Aorta (tissue), 5 donors: Measurements from ENCODE around the gene KDM2B. TPM values are rescaled to one million over a fixed set of nuclear protein-coding genes. Genes with fewer than 3 reads are reported as not detected.

Source experiments
- ATAC-seq: fragments of 200-7000 bp; cut with Tn5 transposase; one replicate; pipeline ENCODE4 v1.9.1; 2022; ENCODE audit warnings: moderate library complexity; ENCODE audit not compliant: low FRiP score
- DNase-seq, 2 donors: peaks; one replicate each; pipeline ENCODE4 v3.0.0-alpha.2; 2020
- H3K27ac ChIP-seq, 2 donors: one replicate each; pipeline ENCODE4 v1.5.1; 2013; ENCODE audit warnings: low read length in 2 of 2, mild to moderate bottlenecking in 2 of 2, moderate library complexity in 2 of 2, control low read depth in 1 of 2, inconsistent platforms in 1 of 2, low read depth in 1 of 2
- H3K27me3 ChIP-seq, 2 donors: one replicate each; pipeline ENCODE4 v1.6.1; 2013; ENCODE audit warnings: control low read depth in 1 of 2, low read length in 1 of 2, mild to moderate bottlenecking in 1 of 2, moderate library complexity in 1 of 2; ENCODE audit not compliant: insufficient read depth in 2 of 2, control insufficient read depth in 1 of 2
- H3K36me3 ChIP-seq, 2 donors: one replicate each; pipeline ENCODE4 v1.6.1; 2013; ENCODE audit warnings: control low read depth in 1 of 2, low read length in 1 of 2, mild to moderate bottlenecking in 1 of 2; ENCODE audit not compliant: insufficient read depth in 2 of 2, control insufficient read depth in 1 of 2
- H3K4me1 ChIP-seq, 2 donors: one replicate each; pipeline ENCODE4 v1.6.1; 2013; ENCODE audit warnings: low read length in 2 of 2, control low read depth in 1 of 2, mild to moderate bottlenecking in 1 of 2, moderate library complexity in 1 of 2; ENCODE audit not compliant: insufficient read depth in 2 of 2, control insufficient read depth in 1 of 2
- H3K4me3 ChIP-seq, 2 donors: one replicate each; pipeline ENCODE4 v1.5.1; 2013; ENCODE audit warnings: low read length in 2 of 2, control low read depth in 1 of 2, mild to moderate bottlenecking in 1 of 2
- H3K9me3 ChIP-seq: one replicate; pipeline ENCODE4 v1.6.1; 2013; ENCODE audit warnings: mild to moderate bottlenecking, low read length; ENCODE audit not compliant: control insufficient read depth
- WGBS, 2 donors: extraction: QIAGEN DNeasy Blood & Tissue Kit; methylation state at CpG; one replicate each; pipeline ENCODE4 v1.1.7; 2013; 5-methylcytosine and 5-hydroxymethylcytosine counted together
- intact Hi-C, 2 donors: fragments of 100-400 bp; cut with DNase I; formaldehyde crosslinking; loops; one replicate each; pipeline versions ENCODE4 v1.14.2 to v1.15.0; 2022
- polyA plus RNA-seq, 2 donors: library from polyadenylated mRNA; stranded (reverse); fragments of 200-250 nt; gene quantifications; one replicate each; pipeline ENCODE4 v1.2.3, GENCODE V29; 2013
- total RNA-seq, 2 donors: library from RNA; stranded (reverse); fragmentation: NEBNext Ultra II Directional; extraction: Animal tissue kit (Norgen Biotek cat#: 25700); gene quantifications; one replicate each; pipeline ENCODE4 v1.2.1, GENCODE V29; 2021
- donor health status: healthy with polysubstance abuse.
- donor health status: Bipolar disorder and iron deficiency.
- donor health status: DM: no; HTN: no; CAD: no.
- donor health status: DM: no; HTN: no; CAD: no.
- donor health status: DM: yes; HTN: yes; CAD: no.

Gene KDM2B
- total and polyA plus RNA-seq, 4 donors: 8.0 to 28.0 (median 14.3) TPM

DNA sequence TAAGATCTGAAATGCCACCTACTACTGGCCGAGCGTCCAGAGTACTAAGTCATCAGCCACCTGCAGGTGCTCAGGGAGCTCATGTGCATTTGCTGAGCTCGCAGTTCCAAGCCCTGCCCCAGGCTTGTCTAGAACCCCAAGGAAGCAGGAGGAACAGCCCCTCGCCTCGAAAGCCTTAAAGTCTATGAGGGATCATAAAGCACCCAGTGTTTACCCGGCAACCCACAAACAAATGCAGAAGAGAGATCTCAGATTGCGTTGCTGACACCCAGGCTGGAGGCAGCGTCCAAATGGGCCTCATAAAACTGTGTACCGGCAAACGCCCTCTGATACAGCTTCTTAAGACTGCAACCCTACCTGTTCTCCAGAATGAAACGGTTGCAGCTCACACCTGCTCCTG, 6.8 kb downstream of the KDM2B start:
- Histone ChIP-seq H3K9me3 (no peaks in the 10 kb centered on the region), H3K36me3 (no peaks in the 10 kb centered on the region), H3K4me1 (peaks cover 0 to 6% of the 10 kb centered on the region in 2 donors), H3K27ac (no peak overlapping the region), H3K4me3 (no peak overlapping the region), H3K27me3 (no peaks in the 10 kb centered on the region)
- 93 to 94% methylated on average over 11 of the region's 11 CpGs for WGBS, 2 donors
- ATAC-seq (no peak), DNase-seq (no peak)
- intact Hi-C loops: no loop called here

- WGBS, 2 donors: 94 to 95% methylated on average over 9 of the region's 9 CpGs
- DNase-seq: no peak
- H3K27me3 ChIP-seq: no peaks in the 10 kb centered on the region
- H3K36me3 ChIP-seq: no peaks in the 10 kb centered on the region
- H3K27ac ChIP-seq: no peak overlapping the region
- no peaks in the 10 kb centered on the region for H3K9me3 ChIP-seq
- H3K4me3 ChIP-seq: no peak overlapping the region
- intact Hi-C loops: no loop called here
- ATAC-seq: no peak
- H3K4me1 ChIP-seq: peaks cover 0 to 6% of the 10 kb centered on the region in 2 donors
These were observed 8.9 kb downstream of the KDM2B start for GRCh38 chr12:121571920-121572319.

- WGBS, 2 donors: 78 to 85% methylated on average over 5 of the region's 5 CpGs
- no peaks in the 10 kb centered on the region for H3K27me3 ChIP-seq
These were observed 10.1 kb downstream of the KDM2B start for GRCh38 chr12:121570467-121571283.

DNA sequence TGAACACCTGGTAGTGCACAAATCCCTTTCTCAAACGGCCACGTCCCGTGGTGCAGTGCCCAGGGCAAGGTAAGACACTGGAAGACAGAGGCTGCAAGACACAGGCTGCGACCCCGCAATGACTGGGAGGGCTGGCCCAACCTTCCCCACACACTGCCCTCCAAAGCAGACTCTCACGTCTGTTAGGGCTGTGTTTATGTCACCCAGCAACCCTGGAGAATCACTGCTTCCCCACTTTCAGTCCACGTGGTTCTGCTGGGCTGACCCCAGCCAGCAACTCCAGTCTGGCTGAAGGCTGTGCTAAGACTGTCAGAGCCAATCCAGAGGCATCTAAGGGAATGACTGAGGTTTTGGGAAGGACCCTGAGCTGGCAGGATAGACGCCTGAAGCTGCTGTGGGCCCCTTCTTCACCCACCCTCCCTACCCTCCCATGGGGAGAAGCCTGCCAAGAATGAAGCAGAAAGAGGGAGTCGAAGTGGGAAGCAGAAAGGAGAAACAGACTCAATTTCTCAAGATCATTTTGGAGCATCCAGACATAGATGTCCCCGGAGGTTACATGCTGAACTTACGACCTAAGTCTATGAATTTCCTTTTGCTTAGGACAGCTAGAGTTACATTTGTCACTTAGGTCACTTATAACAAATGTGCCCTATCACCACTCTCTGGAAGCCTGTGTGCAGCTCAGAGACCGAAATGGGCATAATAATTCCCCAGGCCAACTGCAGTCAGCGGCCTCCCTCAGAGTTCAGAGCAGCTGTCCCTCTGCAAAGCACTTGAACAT, 11.7 kb downstream of the KDM2B start:
- Histone ChIP-seq H3K4me1 (no peaks in the 10 kb centered on the region), H3K27ac (no peak overlapping the region), H3K9me3 (no peaks in the 10 kb centered on the region), H3K27me3 (no peaks in the 10 kb centered on the region), H3K4me3 (no peak overlapping the region), H3K36me3 (no peaks in the 10 kb centered on the region)
- ATAC-seq: peak; percentile 75
- 24 to 25% methylated on average over 13 of the region's 13 CpGs for WGBS, 2 donors
- intact Hi-C loops: no loop called here
- DNase-seq: peak in 1 of 2 donors; percentile 79

More at GRCh38 chr12:121570467-121571283, 10.1 kb downstream of the KDM2B start:
- H3K9me3 ChIP-seq: no peaks in the 10 kb centered on the region
- no peaks in the 10 kb centered on the region for H3K36me3 ChIP-seq
- no peak overlapping the region for H3K4me3 ChIP-seq
- no peak overlapping the region for H3K27ac ChIP-seq
- DNase-seq (no peak), ATAC-seq (no peak)
- intact Hi-C loops: no loop called here
- H3K4me1 ChIP-seq: no peaks in the 10 kb centered on the region

DNA sequence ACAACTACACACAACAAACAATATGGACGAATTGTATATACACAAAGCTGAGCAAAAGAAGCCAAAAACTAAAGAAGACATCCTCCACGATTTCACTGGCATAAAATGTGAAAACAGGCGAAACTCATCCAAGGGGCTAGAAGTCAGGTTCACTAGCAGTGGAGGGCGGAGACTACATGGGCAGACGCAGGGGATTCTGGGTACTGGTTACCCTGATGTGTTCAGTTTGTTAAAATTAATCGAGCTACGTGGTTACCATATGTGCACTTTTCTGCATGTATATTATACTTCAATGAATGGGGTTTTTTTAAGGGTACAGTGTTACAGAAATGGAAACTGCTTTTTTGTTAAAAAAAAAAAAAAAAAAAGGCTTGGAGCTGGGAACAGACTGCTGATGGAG, 12.3 kb downstream of the KDM2B start:
- WGBS, 2 donors: 61 to 70% methylated on average over 7 of the region's 7 CpGs
- no peak for ATAC-seq
- H3K4me3 ChIP-seq: no peak overlapping the region
- H3K36me3 ChIP-seq: no peaks in the 10 kb centered on the region
- H3K27me3 ChIP-seq: no peaks in the 10 kb centered on the region
- intact Hi-C loops: no loop called here
- no peak overlapping the region for H3K27ac ChIP-seq
- H3K4me1 ChIP-seq: no peaks in the 10 kb centered on the region
- H3K9me3 ChIP-seq: no peaks in the 10 kb centered on the region
- no peak for DNase-seq

DNA sequence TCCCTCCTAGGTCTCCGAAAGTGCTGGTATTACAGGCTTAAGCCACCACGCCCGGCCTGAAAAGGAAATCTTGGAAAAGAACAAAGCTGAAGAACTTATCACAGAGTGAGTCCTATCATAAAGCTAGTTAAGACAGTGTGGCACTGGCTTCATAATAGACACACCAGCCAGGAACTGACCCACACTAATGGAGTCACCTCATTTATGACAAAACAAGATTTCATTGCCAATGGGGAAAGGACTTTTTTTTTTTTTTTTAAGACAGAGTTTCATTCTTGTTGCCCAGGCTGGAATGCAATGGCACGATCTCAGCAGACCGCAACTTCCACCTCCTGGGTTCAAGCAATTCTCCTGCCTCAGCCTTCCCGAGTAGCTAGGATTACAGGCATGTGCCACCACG, 15.7 kb downstream of the KDM2B start:
- ATAC-seq (no peak), DNase-seq (peak in 1 of 2 donors; percentile 40)
- no peaks in the 10 kb centered on the region for H3K27me3 ChIP-seq
- H3K4me1 ChIP-seq: no peaks in the 10 kb centered on the region
- no peak overlapping the region for H3K27ac ChIP-seq
- WGBS, 2 donors: 84 to 87% methylated on average over 7 of the region's 7 CpGs
- intact Hi-C loops: no loop called here
- H3K4me3 ChIP-seq: no peak overlapping the region
- H3K36me3 ChIP-seq: no peaks in the 10 kb centered on the region
- no peaks in the 10 kb centered on the region for H3K9me3 ChIP-seq

GRCh38 chr12:121562488-121562887, 18.3 kb downstream of the KDM2B start:
- 94 to 96% methylated on average over 1 of the region's 1 CpG for WGBS, 2 donors
- no peak overlapping the region for H3K27ac ChIP-seq
- no peak overlapping the region for H3K4me3 ChIP-seq
- DNase-seq (no peak), ATAC-seq (no peak)
- H3K27me3 ChIP-seq: no peaks in the 10 kb centered on the region
- intact Hi-C loops: no loop called here
- H3K9me3 ChIP-seq: no peaks in the 10 kb centered on the region
- H3K36me3 ChIP-seq: no peaks in the 10 kb centered on the region
- H3K4me1 ChIP-seq: no peaks in the 10 kb centered on the region

- no peaks in the 10 kb centered on the region for H3K9me3 ChIP-seq
- WGBS, 2 donors: 84 to 85% methylated on average over 16 of the region's 16 CpGs
- ATAC-seq (no peak), DNase-seq (no peak)
- H3K36me3 ChIP-seq: no peaks in the 10 kb centered on the region
- no peak overlapping the region for H3K4me3 ChIP-seq
- no peaks in the 10 kb centered on the region for H3K27me3 ChIP-seq
- intact Hi-C loops: no loop called here
- H3K4me1 ChIP-seq: no peaks in the 10 kb centered on the region
- H3K27ac ChIP-seq: no peak overlapping the region
These were observed 19.8 kb downstream of the KDM2B start for GRCh38 chr12:121561009-121561395.
